SHP77 (cell line): ENCODE data around the gene CNIH4.
"Not testable (repeated sequence)": the region's sequence is repeated elsewhere in the genome, so short reads cannot be mapped to it uniquely, and the experiment has no call there.

Source experiments
- DNase-seq, 2 experiments: peaks; one replicate each; lab custom pipeline; 2025; lab: John Stamatoyannopoulos, UW

The CNIH4 gene

DNA sequence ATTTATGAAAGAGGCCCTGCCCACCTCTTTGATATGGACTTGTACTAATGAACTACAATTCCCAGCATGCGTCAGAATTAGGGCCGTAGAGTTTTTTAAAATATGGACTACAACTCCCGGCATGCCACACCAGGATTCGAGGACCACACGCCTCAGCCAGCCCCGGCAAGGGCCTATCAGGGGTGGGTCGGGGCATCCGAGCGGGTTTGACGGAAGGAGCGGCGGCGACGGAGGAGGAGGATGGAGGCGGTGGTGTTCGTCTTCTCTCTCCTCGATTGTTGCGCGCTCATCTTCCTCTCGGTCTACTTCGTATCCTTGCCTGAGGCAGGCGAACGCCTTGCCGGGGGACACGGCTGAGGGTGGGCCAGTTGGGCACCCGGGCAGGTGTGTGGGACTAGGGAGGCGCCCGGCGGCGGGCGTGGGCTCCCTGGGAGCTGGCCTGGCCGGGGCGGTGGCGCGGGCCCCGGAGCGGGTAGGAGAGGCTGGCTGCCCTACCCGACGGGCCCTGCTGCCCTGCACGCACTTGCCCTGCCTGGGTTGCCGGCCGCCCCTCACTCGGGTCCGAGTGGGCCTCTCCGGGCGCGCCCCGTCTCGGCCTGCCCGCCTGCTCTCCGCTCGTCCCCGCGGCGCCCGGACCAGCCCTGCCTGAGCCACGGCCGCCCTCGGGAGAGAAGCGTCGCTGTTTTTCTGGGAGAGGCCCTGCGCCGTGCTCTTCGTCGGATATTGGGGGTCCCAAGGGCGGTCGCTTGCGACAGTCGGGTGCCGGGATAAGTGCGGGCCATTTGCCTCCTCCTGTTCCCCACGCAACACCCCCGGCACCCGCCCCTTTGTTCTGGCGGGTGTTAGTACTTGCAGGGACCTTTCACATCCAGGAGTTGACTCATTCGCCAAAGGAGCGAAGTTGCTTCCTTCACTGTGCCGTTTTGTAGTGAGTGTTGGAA, at the start of gene CNIH4:
Gene CNIH4 (plus strand): TSS at position 195 of the 941 bp plus-strand sequence. CDS start 46 bp downstream, at position 241.
- DNase-seq = peak; percentile 92 to 98

DNA sequence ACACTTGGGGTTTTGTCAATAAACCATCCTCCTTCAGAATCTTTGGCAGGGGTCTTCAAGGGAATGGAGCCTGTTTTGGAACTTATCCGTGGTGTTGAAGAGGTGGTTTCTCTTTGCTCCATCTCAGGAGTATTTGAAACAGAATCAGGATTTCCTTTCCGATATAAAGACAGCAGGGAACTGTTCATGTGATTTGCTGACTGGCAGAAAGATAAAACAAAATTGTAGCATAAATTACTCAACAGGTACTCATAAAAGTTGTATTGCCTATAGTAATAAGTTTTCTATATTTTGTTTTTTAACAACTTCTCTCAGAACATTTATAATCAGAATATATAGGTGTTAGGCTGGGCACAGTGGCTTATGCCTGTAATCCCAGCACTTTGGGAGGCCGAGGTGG, 48.6 kb upstream of the CNIH4 start:
- DNase-seq = no peak

DNA sequence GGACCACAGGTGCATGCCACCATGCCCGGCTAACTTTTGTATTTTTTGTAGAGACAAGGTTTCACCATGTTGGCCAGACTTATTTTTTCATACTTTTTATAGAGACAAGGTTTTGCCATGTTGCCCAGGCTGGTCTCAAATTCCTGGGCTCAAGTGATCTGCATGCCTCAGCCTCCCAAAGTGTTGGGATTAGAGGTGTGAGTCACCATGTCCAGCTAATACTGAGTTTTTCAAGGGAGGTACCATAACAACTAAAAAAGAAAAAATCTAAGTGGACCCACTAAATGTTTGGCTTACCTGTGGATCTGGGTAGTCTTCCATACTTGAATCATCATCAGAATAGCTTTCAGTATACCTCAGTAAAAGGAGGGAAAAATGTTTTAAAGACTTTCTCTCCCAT, 45.2 kb upstream of the CNIH4 start:
- not testable (repeated sequence) for DNase-seq

- no peak for DNase-seq
Measured at GRCh38 chr1:224312025-224312424, 44.7 kb upstream of the CNIH4 start.

- DNase-seq = peak; percentile 16 to 37
Measured at GRCh38 chr1:224317383-224318045, 39.2 kb upstream of the CNIH4 start.

DNA sequence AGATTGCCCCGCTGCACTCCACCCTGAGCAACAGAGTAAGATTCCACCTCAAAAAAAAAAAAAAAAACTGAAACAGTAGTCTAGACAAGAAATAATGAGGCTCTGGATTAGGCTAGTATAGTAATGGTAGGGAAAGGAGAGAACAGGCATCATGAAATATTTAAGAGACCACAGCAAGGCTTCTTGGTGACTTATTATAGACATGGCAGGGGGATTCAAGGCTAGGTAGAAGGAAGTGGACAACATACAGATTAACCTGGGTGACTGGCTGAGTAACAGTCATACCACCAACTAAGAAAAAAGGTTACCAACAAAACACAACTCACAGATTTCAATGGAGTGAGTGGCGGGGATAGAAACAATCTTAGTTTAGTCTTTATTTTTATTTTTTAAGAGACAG, 35.0 kb upstream of the CNIH4 start:
- no peak for DNase-seq

GRCh38 chr1:224325959-224326358, 30.7 kb upstream of the CNIH4 start:
- DNase-seq = no peak

GRCh38 chr1:224328644-224329043, 28.0 kb upstream of the CNIH4 start:
- DNase-seq = no peak

- no peak for DNase-seq
Measured at GRCh38 chr1:224329484-224329841, 27.2 kb upstream of the CNIH4 start.

GRCh38 chr1:224329842-224330753, 26.6 kb upstream of the CNIH4 start, which contains the start of gene NVL:
NVL (minus strand) TSS chr1:224330172; CDS start chr1:224330127, 45 bp downstream.
- peak; percentile 88 to 91 for DNase-seq

GRCh38 chr1:224331326-224331725, 25.4 kb upstream of the CNIH4 start:
- no peak for DNase-seq

DNA sequence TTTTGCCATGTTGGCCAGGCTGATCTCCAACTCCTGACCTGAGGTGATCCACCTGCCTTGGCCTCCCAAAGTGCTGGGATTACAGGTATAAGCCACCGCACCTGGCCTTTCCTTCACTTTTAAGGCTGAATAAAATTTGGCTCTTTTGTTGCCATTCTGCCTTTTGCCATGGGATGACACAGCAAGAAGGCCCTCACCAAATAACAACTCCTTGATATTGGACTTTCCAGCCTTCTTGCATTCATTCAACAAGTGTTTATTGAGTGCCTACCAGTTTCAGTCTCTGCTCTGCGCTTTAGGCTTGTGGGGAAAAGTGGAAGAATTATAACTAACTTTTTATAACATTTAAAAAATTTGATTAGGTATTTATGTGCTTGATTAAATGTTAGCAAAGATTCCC, 24.9 kb upstream of the CNIH4 start:
- DNase-seq = no peak

DNA sequence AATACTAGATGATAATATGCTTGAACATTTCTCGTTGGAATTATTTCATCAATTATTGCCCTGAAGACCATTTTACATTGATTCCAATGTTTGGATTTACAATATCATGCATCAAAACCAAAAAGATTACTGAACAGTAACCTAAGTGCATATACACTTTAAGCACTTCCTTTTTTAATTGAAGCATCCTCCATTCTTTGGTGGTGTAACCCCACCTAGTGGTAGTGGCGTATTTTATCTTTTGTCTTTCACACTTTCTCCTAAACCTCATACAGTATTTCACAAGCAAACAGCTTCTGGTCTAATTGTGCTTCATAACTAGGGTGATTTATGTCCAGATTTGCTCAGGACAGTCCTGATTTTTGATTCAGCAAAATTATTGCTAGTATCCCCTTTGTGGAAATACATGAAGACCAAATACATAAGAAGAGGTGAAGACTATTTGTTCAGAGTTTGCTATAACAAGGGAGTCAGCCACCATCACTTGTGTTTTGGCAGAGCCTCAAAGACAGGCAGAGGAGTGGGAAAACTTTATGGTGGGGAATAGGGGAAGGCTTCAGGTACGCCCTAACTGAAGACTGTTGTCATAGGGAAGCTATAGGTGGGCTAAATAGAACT, 23.3 kb upstream of the CNIH4 start:
- DNase-seq = peak; percentile 23 to 48

DNA sequence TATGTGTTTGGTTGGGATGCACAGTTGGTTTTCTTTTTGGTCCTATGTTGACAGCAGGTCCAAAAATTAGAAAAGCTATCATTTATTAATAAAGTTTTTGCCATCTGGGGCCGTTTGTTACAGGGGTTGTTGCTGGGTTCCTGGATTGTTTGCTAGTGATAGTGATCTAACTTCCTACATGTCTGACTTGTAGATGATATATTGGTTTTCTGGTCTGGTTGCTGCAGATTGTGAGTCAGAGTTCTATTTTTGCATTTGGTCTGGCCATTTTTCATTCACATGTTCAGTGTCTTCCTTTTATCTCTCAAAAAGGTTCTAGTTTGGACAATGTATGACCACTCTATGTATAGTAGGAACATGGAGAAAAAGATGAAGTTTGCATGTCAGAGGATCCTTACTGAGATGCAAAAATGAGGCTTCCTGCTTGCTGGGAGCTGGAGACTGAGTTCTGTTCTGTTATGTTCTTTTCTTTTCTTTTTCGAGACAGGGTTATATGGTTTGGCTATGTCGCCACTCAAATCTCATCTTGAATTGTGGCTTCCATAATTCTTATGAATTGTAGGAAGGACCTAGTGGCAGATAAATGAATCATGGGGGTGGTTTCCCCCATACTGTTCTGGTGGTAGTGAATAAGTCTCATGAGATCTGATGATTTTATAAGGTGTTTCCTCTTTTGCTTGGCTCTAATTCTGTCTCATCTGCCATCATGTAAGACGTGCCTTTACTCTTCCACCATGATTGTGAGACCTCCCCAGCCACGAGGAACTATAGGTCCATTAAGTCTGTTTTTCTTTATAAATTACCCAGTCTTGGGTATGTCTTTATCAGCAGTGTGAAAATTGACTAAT, 22.5 kb upstream of the CNIH4 start:
- no peak for DNase-seq

DNA sequence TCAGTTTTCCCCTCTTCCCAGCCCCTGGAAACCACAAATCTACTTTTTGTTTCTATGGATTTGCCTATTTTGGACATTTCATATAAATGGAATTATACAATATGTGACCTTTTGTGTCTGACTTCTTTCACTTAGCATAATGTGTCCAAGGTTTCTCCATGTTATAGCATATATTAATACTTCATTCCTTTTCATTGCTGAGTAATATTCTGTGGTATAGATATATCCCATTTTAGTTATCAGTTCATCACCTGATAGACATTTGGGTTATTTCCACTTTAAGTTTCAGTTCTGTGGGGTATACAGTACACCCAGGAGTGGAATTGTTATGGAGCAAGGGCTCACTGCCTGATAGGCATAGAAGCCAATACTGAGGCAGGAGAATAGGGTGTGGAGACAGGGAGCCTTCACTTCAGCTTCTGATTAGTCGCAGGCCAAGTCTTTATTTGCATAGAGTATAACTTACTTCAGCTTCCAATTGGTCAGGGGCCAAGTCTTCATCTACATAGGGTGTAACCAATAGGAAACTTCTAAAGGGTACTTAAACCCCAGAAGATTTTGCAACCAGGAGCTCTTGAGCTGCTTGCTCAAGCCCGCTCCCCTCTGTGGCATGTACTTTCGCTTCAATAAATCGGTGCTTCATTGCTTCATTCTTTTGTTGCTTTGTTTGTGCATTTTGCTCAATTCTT, 18.4 kb upstream of the CNIH4 start:
- no peak for DNase-seq

GRCh38 chr1:224339442-224340033, 17.1 kb upstream of the CNIH4 start:
- DNase-seq = no peak

GRCh38 chr1:224340453-224341384, 16.0 kb upstream of the CNIH4 start:
- DNase-seq = not testable (repeated sequence)

GRCh38 chr1:224343679-224344078, 13.0 kb upstream of the CNIH4 start:
- DNase-seq = no peak

- DNase-seq = no peak
Measured at GRCh38 chr1:224348137-224348536, 8.5 kb upstream of the CNIH4 start.
